Measurements from ENCODE around the gene ZSWIM5. TPM values are rescaled to one million over a fixed set of nuclear protein-coding genes. Genes with fewer than 3 reads are reported as not detected.
"Not testable (repeated sequence)": the region's sequence is repeated elsewhere in the genome, so short reads cannot be mapped to it uniquely, and the experiment has no call there.

The ZSWIM5 gene
- total RNA-seq, 1 donor: 4.7 TPM

DNA sequence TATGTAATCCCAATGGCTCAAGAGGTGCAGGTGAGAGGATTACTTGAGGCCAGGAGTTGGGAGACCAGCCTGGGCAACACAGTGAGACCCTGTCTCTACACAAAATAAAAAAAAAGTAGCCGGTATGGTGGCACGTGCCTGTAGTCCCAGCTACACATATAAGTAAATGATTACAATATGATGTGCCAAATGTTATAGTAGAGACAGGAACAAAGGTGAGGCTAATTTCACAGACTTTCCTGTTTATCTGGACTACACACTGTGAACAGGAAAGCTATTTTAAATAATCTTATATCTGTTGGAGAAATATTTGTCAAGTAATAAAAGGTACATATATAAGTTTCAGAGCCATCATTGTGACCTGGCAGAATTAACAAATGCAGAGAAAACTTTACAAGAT is 116.7 kb downstream of the ZSWIM5 start:
- no peak for TF ChIP-seq CTCF (IDR thresholded peaks at IDR 0.05; ENCODE audit: insufficient read depth, low read length)
- no peak for DNase-seq (ENCODE audit: low read depth)
- no peak overlapping the region for H3K4me3 ChIP-seq (ENCODE audit: low read depth, low read length)

- no peak for TF ChIP-seq CTCF (IDR thresholded peaks at IDR 0.05; ENCODE audit: insufficient read depth, low read length)
- DNase-seq (ENCODE audit: low read depth): no peak
- H3K4me3 ChIP-seq (ENCODE audit: low read depth, low read length): no peak overlapping the region
These were observed 121.8 kb downstream of the ZSWIM5 start for GRCh38 chr1:45084562-45084961.

GRCh38 chr1:45079533-45079932 is 126.9 kb downstream of the ZSWIM5 start:
- H3K4me3 ChIP-seq (ENCODE audit: low read depth, low read length): no peak overlapping the region
- no peak for TF ChIP-seq CTCF (IDR thresholded peaks at IDR 0.05; ENCODE audit: insufficient read depth, low read length)
- DNase-seq (ENCODE audit: low read depth): no peak

GRCh38 chr1:45076959-45077358 is 129.4 kb downstream of the ZSWIM5 start:
- DNase-seq (ENCODE audit: low read depth): not testable (repeated sequence)

GRCh38 chr1:45071567-45071966 is 134.8 kb downstream of the ZSWIM5 start:
- no peak for TF ChIP-seq CTCF (IDR thresholded peaks at IDR 0.05; ENCODE audit: insufficient read depth, low read length)
- H3K4me3 ChIP-seq (ENCODE audit: low read depth, low read length): no peak overlapping the region
- no peak for DNase-seq (ENCODE audit: low read depth)

More at GRCh38 chr1:45076959-45077358, 129.4 kb downstream of the ZSWIM5 start:
- not testable (repeated sequence) for H3K4me3 ChIP-seq (ENCODE audit: low read depth, low read length)

DNA sequence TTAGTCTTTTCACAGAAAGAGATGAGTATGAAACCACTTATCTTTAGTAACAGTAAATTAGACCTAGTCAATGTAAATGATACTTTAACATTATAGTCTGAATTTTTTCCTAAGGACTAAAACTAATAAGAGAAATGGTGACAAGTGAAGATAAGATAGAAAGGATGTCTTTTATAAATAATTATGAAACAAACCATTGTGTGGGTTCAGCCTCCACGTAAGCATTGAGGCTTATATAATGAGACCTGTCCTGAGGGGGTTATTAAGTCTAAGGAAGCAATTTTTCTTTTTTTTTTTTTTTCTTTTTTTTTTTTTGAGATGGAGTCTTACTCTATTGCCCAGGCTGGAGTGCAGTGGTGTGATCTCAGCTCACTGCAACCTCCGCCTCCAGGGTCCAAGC is 138.6 kb downstream of the ZSWIM5 start:
- no peak for TF ChIP-seq CTCF (IDR thresholded peaks at IDR 0.05; ENCODE audit: insufficient read depth, low read length)
- DNase-seq (ENCODE audit: low read depth): no peak
- no peak overlapping the region for H3K4me3 ChIP-seq (ENCODE audit: low read depth, low read length)

DNA sequence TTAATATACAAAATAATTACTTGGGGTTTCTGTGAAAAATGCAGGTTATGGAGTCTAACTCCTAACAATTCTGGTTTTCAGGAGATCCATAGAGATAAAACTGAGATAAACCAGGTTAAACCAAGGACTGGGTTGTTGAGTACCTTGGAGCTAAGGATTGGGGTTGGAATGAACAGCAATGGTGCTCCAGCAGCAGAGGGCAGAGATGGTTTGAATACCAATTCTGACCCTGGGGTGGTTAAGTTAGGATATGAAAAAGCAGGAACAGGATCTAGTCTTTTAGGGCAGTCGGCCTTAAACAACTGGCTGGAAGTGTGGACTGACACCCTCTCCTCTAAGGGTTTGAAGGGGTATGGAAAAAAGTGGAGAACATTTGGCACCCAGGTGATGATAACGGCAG is 141.3 kb downstream of the ZSWIM5 start:
- no peak for TF ChIP-seq CTCF (IDR thresholded peaks at IDR 0.05; ENCODE audit: insufficient read depth, low read length)
- DNase-seq (ENCODE audit: low read depth): no peak
- no peak overlapping the region for H3K4me3 ChIP-seq (ENCODE audit: low read depth, low read length)

DNA sequence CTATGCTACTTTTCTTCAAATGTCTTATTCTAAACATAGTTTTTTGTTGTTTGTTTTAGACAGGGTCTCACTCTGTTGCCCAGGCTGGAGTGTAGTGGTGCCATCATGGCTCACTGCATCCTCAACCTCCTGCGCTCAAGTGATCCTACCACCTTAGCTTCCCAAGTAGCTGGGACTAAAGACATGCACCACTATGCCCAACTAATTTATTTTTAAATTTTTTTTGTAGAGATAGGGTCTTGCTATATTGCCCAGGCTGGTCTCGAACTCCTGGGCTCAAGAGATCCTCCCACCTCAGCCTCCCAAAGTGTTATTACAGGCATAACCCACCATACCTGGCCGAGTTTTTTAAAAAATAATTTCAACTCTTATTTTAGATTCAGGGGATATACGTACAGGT is 143.9 kb downstream of the ZSWIM5 start:
- H3K4me3 ChIP-seq (ENCODE audit: low read depth, low read length); DNase-seq (ENCODE audit: low read depth): not testable (repeated sequence)
